Testis (tissue), 3 donors: Measurements from ENCODE around the gene PPP6C. TPM values are rescaled to one million over a fixed set of nuclear protein-coding genes. Genes with fewer than 3 reads are reported as not detected.

Experiments used
- DNase-seq: peaks from one replicate; pipeline ENCODE4 v3.0.0-alpha.2; 2019
- H3K27ac ChIP-seq, 2 donors: fragments of 200-600 bp; sonication (generic); one replicate each; pipeline ENCODE4 v1.5.1; 2019
- H3K27me3 ChIP-seq: fragments of 200-600 bp; sonication (generic); one replicate; pipeline ENCODE4 v1.5.1; 2019
- H3K36me3 ChIP-seq: fragments of 200-600 bp; sonication (generic); one replicate; pipeline ENCODE4 v1.5.1; 2017; ENCODE audit warnings: low read depth; ENCODE audit errors: missing control alignments
- H3K4me1 ChIP-seq: fragments of 200-600 bp; sonication (generic); one replicate; pipeline ENCODE4 v1.5.1; 2019
- H3K4me3 ChIP-seq, 2 donors: fragments of 200-600 bp; sonication (generic); one replicate each; pipeline ENCODE4 v1.5.1; 2017 to 2019
- H3K9me3 ChIP-seq: fragments of 200-600 bp; sonication (generic); one replicate; pipeline ENCODE4 v1.5.1; 2017
- CTCF ChIP-seq, 3 experiments: fragments of 450-650 bp in 2 of 3; fragments of 200-600 bp in 1 of 3; sonication (generic) in 1 of 3; IDR thresholded peaks; one replicate each; pipeline ENCODE4 v1.5.1; 2016 to 2019; ENCODE audit warnings: antibody characterized with exemption in 3 of 3, mild to moderate bottlenecking in 2 of 3, moderate library complexity in 1 of 3
- POLR2A ChIP-seq: fragments of 450-650 bp; IDR thresholded peaks from one replicate; pipeline ENCODE4 v1.6.1; 2017; ENCODE audit warnings: antibody characterized with exemption, mild to moderate bottlenecking, moderate library complexity
- WGBS, 2 donors: methylation state at CpG; one replicate each; pipeline ENCODE4 v1.1.5; 2018; 5-methylcytosine and 5-hydroxymethylcytosine counted together
- intact Hi-C: fragments of 100-400 bp; cut with DNase I; formaldehyde crosslinking; loops from one replicate; pipeline ENCODE4 v1.15.1; 2023; ENCODE audit warnings: low total_unique reads
- polyA plus RNA-seq: library from polyadenylated mRNA; stranded (reverse); fragments of 350-450 nt; fragmentation: Illumina TruSeq; extraction: RNeasy Lipid Tissue Mini Kit (QIAGEN cat#74804); gene quantifications from one replicate; pipeline ENCODE4 v1.2.3, GENCODE V29; 2014; ENCODE audit warnings: low read depth, low replicate concordance; ENCODE audit not compliant: insufficient read depth
- total RNA-seq, 2 donors: library from RNA; depleted of rRNA; stranded (reverse); fragments of >200 nt; gene quantifications; one replicate each; pipeline ENCODE4 v1.2.3, GENCODE V29; 2016

The PPP6C gene
- total and polyA plus RNA-seq, 3 donors from 2014 or later = 38.9 to 57.5 (median 40.5) TPM

- Histone ChIP-seq H3K27me3 (no peaks in the 10 kb centered on the region), H3K27ac (no peak overlapping the region), H3K4me3 (no peak overlapping the region), H3K4me1 (no peaks in the 10 kb centered on the region), H3K36me3 (no peaks in the 10 kb centered on the region), H3K9me3 (no peaks in the 10 kb centered on the region)
- DNase-seq = no peak
- intact Hi-C loops = no loop called here
- WGBS, 2 donors = 81 to 83% methylated on average over 4 of the region's 4 CpGs
- TF ChIP-seq POLR2A (no peak), CTCF (IDR thresholded peaks at IDR 0.05) (no peak)
These were observed 88.8 kb downstream of the PPP6C start for GRCh38 chr9:125100822-125101221.

- no peak for TF ChIP-seq CTCF (IDR thresholded peaks at IDR 0.05)
- no peaks in the 10 kb centered on the region for H3K36me3 ChIP-seq
- H3K4me1 ChIP-seq = no peaks in the 10 kb centered on the region
- WGBS, 2 donors = 72 to 84% methylated on average over 3 of the region's 3 CpGs
- no peak for DNase-seq
- no peak overlapping the region for H3K4me3 ChIP-seq
- no peak overlapping the region for H3K27ac ChIP-seq
- H3K9me3 ChIP-seq = no peaks in the 10 kb centered on the region
- intact Hi-C loops = no loop called here
- H3K27me3 ChIP-seq = no peaks in the 10 kb centered on the region
These were observed 89.8 kb downstream of the PPP6C start for GRCh38 chr9:125099816-125100215.

Other genes with a start within 250 kb of the PPP6C start
- gene GOLGA1, start 248.7 kb downstream of the PPP6C start, total RNA-seq = 10 to 100 TPM; 36.1 to 54.2 TPM
- gene GOLGA1, start 248.7 kb downstream of the PPP6C start, polyA plus RNA-seq = 36.7 TPM
- gene SCAI, start 46.3 kb downstream of the PPP6C start, total RNA-seq = 10 to 100 TPM; 12.8 to 14.5 TPM
- 4.7 TPM for gene SCAI, start 46.3 kb downstream of the PPP6C start, polyA plus RNA-seq
- 10 to 100 TPM; 18.5 to 20.2 TPM for gene RABEPK, start 10.7 kb upstream of the PPP6C start, total RNA-seq
- gene RABEPK, start 10.7 kb upstream of the PPP6C start, polyA plus RNA-seq = 30.1 TPM
- 100 to 1,000 TPM; 183 to 190 TPM for gene HSPA5, start 51.5 kb upstream of the PPP6C start, total RNA-seq
- 331 TPM for gene HSPA5, start 51.5 kb upstream of the PPP6C start, polyA plus RNA-seq
- 10 to 100 TPM; 76.9 to 82.3 TPM for gene GAPVD1, start 72.0 kb upstream of the PPP6C start, total RNA-seq
- gene GAPVD1, start 72.0 kb upstream of the PPP6C start, polyA plus RNA-seq = 80.0 TPM